ENCODE measurements around the gene DHX15. TPM values are rescaled to one million over a fixed set of nuclear protein-coding genes. Genes with fewer than 3 reads are reported as not detected.

DHX15 gene
- total RNA-seq, 1 donor from 2014 or later = 48.0 TPM

DNA sequence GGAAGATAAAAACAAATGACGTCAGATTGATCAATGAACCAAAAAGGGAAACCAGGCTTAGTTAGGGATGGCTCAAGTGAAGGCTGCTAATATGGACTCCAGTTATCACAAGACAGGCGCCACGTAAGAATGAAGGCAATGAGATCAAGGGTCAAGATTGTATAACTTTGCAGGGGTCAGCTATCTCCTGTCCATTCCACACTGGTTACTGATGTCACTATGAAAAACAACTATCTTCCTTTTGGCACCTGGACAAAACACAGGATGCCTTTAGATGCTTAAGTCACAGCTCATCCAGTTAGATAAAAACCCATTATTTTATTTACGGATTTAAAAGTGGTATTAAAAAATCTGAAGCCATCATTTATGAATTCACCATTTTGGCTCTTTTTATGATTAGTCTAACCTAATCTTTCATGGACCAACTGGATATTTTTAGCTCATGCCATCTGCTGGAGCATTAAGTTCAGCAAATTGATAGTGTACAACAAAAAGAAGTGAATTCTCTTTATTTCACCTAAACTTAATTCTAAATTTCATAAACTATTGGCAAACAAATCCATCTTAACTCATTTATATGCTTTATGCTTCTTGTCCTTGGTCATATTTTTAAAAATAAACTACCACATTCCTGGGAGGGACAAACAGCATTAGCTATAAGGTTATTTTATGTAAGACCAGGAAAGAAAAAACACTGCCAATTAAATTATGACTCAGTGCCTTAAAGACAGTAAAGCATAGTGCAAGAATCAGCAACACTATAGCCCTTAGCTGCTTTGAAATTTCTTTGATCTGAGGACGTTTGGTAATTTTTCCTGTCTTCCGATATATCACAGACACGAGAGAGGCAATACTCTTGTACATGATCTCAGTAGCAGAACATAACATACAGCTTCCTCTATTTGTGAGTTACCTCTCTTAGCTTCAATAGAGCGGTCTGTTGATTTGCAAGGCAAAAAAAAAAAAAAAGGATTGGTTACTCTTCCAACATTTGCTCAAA is 27.0 kb downstream of the DHX15 start:
- peak; percentile 27 for ATAC-seq (ENCODE audit: poor library complexity)
- intact Hi-C loops (cut with DNase I) = no loop called here
- no peak for DNase-seq

GRCh38 chr4:24551492-24552289 is 32.7 kb downstream of the DHX15 start:
- intact Hi-C loops (cut with DNase I) = no loop called here
- ATAC-seq (ENCODE audit: poor library complexity) = no peak

DNA sequence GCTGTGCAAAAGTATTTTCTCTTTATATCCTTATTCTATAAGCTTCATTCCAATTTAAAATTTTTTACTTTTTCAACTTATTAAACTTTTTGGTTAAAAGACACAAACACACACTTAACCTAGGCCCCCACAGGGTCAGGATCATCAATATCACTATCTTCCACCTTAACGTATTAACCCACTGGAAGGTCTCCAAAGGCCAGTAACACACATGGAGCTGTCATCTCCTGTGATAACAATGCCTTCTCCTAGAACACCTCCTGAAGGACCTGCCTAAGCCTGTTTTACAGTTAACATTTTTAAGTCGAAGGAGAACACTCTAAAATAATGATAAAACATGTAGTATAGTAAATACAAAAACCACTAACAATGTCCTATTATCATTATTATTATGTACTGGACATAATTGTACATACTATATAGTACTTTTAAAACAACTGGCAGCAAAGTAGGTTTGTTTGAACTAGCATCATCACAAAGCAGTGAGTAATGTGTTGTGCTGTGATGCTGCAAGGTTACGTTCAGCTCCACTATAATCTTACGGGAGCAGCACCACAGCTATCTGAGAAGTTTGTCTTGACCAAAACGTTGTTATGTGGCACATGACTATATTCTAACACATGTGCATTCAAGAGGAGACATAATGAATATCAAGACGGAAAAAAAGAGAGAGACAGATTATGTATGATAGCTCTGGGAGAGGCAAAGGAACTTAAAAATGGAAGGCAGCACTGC is 33.7 kb downstream of the DHX15 start:
- ATAC-seq (ENCODE audit: poor library complexity) (peak; percentile 21), DNase-seq (no peak)
- intact Hi-C loops (cut with DNase I) = no loop called here

More at GRCh38 chr4:24551492-24552289, 32.7 kb downstream of the DHX15 start:
- DNase-seq = no peak

- intact Hi-C loops (cut with DNase I) = no loop called here
Observed at GRCh38 chr4:24547979-24548378, 36.4 kb downstream of the DHX15 start.

DNA sequence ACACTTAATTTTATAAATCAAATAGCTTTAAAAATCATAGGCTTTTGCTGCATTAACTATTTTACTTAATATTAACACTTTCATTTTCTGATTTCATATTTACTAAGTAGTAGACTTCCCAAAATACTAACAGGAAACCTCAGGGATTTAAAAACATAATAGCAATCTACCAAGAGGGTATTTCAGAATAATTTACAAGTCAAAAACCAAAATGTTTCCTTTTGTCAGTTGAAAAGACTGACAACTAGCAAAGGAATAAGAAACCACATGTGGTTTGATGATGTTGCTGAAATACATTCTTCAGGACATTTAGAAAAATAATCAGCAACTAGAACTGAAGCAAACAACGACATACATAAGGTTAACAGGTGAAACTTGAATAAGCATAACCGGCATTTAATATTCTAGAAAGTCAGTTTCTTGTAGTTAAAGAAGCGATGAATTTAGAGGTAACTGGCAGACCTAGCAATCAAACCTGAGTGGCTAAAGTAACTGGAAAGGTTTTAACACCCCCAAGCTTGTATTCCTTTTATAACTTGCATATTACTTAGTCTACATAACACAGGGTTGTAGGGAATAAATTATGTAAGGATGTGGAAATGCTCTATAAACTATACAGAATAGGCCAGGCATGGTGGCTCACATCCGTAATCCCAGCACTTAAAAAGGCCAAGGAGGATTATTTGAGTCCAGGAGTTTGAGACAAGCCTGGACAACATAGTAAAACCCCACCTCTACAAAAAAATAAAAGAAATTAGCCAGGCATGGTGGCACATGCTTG is 40.0 kb downstream of the DHX15 start:
- no peak for ATAC-seq (ENCODE audit: poor library complexity)
- no peak for DNase-seq

More at GRCh38 chr4:24547979-24548378, 36.4 kb downstream of the DHX15 start:
- ATAC-seq (ENCODE audit: poor library complexity) (no peak), DNase-seq (no peak)

GRCh38 chr4:24537025-24537424 is 47.3 kb downstream of the DHX15 start:
- DNase-seq = no peak
- intact Hi-C loops (cut with DNase I) = no loop called here
- ATAC-seq (ENCODE audit: poor library complexity) = no peak

More for the DNA sequence above, 40.0 kb downstream of the DHX15 start:
- intact Hi-C loops (cut with DNase I) = no loop called here

DNA sequence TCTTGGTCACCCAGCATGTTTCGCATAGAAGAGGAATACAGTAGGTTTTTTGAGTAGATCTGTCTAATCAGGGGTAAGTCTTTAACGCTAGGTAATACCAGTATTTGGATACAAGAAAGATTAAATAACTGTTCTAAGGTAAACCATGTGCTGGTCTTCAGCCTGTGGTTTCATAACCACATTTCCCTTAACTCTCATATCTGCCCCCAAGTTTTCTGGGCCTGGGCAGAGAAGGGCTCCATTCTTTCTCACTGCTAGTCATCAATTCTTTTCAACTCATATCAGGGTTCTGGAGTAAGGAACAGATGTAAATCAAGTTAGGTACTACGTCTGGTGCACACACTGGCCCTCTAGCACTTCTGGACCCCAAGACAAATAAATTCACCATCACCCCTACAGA is 49.0 kb downstream of the DHX15 start:
- DNase-seq (no peak), ATAC-seq (ENCODE audit: poor library complexity) (no peak)
- intact Hi-C loops (cut with DNase I) = no loop called here

- no peak for DNase-seq
- intact Hi-C loops (cut with DNase I) = no loop called here
- no peak for ATAC-seq (ENCODE audit: poor library complexity)
Observed at GRCh38 chr4:24533364-24533763, 51.0 kb downstream of the DHX15 start.

- DNase-seq (no peak), ATAC-seq (ENCODE audit: poor library complexity) (no peak)
- intact Hi-C loops (cut with DNase I) = no loop called here
Observed at GRCh38 chr4:24529555-24529954, 54.8 kb downstream of the DHX15 start.

- no peak for ATAC-seq (ENCODE audit: poor library complexity)
- intact Hi-C loops (cut with DNase I) = no loop called here
- DNase-seq = no peak
Observed at GRCh38 chr4:24527371-24527770, 57.0 kb downstream of the DHX15 start.

DNA sequence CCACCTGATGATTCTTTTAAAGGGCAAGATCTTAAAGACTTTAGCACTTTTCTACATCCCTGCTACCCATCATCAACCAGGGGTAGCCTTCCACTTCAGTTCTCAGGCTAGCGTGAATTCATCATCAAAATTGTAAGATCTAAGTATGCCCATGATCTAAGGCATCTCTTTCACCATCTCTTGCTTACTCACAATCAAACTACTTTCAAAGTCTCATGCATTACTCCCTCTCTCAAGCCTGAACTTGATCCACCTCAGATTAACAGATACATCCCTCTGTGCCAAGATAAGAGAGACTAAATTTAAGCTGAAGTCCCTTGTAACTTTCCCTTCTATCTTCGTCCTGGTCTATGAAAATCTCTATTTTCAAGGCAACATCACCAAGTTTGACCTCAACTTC is 62.8 kb downstream of the DHX15 start:
- intact Hi-C loops (cut with DNase I) = no loop called here
- ATAC-seq (ENCODE audit: poor library complexity) = no peak
- DNase-seq = no peak

DNA sequence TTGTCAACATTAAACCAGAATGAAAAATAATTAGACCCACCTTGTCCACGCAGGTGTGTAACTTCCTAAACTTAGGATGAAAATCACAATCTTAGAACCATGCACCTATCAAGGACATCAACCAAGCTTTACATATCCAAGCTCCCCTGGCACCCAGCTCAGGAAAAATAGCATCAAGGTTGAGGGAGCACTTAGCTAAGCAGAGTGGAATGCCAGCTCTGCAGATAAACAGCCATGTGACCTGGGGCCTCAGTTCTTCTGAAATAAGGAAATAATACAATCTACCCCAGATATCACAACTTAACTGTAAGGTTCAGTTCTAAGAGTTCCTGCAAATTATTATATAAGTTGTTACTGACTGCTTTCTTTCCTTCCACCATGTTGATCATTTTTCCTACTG is 64.7 kb downstream of the DHX15 start:
- DNase-seq (no peak), ATAC-seq (ENCODE audit: poor library complexity) (peak; percentile 67)
- intact Hi-C loops (cut with DNase I) = no loop called here

DNA sequence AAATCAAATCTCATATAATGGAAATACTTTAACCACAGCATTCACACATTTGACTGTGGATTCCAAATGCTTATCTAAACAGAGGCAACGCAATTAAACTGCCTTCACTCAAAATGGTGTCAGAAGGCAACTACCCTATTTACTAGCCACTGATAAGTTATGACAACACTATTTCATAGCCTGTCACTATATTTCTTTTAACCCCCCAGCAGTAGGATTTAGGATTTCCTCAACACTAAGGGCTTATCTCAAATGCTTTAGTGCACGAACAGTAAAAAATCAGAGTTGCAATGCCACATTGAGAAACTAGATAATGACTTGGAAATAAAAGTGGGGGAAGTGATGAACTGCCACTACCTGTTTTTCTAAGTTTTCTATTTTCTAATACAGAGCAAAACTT is 66.7 kb downstream of the DHX15 start:
- intact Hi-C loops (cut with DNase I) = no loop called here
- ATAC-seq (ENCODE audit: poor library complexity) (no peak), DNase-seq (no peak)

DNA sequence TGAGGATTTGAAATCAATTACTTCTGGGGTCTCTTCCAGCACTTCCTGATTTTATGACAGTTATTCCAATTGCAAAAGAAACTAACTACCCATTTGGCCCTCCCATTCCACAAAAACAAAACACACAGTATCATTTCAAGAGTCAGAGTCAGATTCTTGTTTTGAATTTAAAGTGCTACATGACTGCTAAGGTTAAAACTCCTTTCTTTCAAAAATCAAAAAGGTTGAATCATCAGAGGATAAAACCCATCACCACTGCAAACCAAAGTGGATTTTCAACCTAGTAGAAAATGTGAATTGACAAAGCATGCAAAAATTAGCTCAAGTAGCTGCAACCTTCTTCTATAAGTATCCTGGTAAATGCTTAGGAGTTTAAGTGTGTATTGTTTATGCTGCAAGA is 67.4 kb downstream of the DHX15 start:
- no peak for DNase-seq
- intact Hi-C loops (cut with DNase I) = no loop called here
- no peak for ATAC-seq (ENCODE audit: poor library complexity)

GRCh38 chr4:24515698-24516097 is 68.7 kb downstream of the DHX15 start:
- ATAC-seq (ENCODE audit: poor library complexity) = no peak

GRCh38 chr4:24514808-24515207 is 69.5 kb downstream of the DHX15 start:
- DNase-seq = no peak
- intact Hi-C loops (cut with DNase I) = no loop called here
- no peak for ATAC-seq (ENCODE audit: poor library complexity)

More at GRCh38 chr4:24515698-24516097, 68.7 kb downstream of the DHX15 start:
- no peak for DNase-seq
- intact Hi-C loops (cut with DNase I) = no loop called here

GRCh38 chr4:24513718-24514117 is 70.6 kb downstream of the DHX15 start:
- intact Hi-C loops (cut with DNase I) = no loop called here
- ATAC-seq (ENCODE audit: poor library complexity) = no peak
- no peak for DNase-seq

DNA sequence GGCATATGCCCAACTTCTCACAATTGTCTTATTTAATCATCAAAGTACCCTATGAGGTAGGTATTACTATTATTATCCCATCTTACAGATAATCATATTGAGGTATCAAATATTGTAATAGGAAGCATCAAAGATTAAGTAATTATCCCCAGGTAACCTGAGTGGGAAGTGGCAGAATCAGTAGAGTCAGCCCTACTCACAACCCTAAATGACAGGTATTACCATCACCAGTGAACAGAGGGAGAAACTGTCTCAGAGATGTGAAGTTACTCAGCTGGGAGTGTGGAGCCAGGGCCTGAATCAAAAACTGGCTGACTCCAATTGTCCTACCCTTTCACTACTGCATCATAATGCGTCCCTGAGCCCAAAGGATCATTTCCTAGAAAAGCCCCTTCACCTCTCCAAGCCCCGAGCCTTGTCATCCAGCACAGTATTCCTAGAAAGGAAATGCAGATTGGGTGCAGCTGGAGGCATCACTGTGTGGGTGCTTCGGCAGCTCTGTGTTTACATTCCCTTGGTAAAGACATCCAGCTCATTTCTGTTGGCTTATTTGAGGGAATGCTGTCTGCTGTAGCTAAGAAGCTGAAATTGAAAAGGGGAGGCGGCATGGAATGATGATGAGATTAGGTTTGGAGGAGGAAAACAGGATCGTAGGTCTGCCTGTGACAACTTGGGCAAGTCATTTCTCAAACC is 72.8 kb downstream of the DHX15 start:
- intact Hi-C loops (cut with DNase I) = no loop called here
- ATAC-seq (ENCODE audit: poor library complexity) = no peak

More for the DNA sequence above, 72.8 kb downstream of the DHX15 start:
- DNase-seq = no peak
